ENCODE measurements around the gene TRHDE. TPM values are rescaled to one million over a fixed set of nuclear protein-coding genes. Genes with fewer than 3 reads are reported as not detected.

Gene TRHDE
- polyA plus RNA-seq, 1 donor (not counting 4 experiments of a cell fraction or from before 2014, with no cell fraction given), result 0.12 TPM

DNA sequence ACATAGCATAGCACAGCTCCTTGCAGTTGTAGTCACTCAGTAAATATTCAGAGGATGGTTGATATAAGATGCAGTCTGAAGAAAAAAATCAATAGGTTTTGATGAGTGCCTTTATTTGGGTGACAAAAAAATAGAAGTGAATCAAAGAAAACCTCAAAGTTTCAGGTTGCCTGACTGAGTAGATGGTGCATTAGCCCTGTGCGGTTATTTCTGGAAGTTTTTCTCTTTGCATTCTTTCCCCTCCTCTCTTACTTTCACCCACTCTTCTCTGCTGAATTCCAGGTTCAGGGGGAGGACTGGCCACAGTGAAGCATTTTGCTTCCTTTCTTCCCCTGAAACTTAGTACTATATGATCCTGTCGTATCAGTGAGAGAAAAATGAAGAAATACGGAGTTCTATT lies 28.6 kb downstream of the TRHDE start:
- no peak overlapping the region for H3K4me2 ChIP-seq (ENCODE audit: control insufficient read depth, extremely low read depth, insufficient read depth, low read depth, low read length)
- H3K27me3 ChIP-seq (ENCODE audit: control insufficient read depth, extremely low read depth, insufficient read depth, low read length), result no peaks in the 10 kb centered on the region
- no peak for TF ChIP-seq EZH2 (IDR thresholded peaks at IDR 0.05; ENCODE audit: low read length)
- TF ChIP-seq, protein P1, sequence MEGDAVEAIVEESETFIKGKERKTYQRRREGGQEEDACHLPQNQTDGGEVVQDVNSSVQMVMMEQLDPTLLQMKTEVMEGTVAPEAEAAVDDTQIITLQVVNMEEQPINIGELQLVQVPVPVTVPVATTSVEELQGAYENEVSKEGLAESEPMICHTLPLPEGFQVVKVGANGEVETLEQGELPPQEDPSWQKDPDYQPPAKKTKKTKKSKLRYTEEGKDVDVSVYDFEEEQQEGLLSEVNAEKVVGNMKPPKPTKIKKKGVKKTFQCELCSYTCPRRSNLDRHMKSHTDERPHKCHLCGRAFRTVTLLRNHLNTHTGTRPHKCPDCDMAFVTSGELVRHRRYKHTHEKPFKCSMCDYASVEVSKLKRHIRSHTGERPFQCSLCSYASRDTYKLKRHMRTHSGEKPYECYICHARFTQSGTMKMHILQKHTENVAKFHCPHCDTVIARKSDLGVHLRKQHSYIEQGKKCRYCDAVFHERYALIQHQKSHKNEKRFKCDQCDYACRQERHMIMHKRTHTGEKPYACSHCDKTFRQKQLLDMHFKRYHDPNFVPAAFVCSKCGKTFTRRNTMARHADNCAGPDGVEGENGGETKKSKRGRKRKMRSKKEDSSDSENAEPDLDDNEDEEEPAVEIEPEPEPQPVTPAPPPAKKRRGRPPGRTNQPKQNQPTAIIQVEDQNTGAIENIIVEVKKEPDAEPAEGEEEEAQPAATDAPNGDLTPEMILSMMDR (optimal IDR thresholded peaks at IDR 0.05 in 1 of 3, IDR thresholded peaks at IDR 0.05 in 1 of 3, conservative IDR thresholded peaks at IDR 0.05 in 1 of 3; ENCODE audit: extremely low read depth in 1 of 3, insufficient read depth in 2 of 3, low read length in 3 of 3), result no peak
- no peak overlapping the region for H3K9ac ChIP-seq (ENCODE audit: control insufficient read depth, extremely low read depth, insufficient read depth, low read length)
- dilution Hi-C loops (cut with MboI; ENCODE audit: extremely low pct_ligation_motif_present, low sequenced_read_pairs), result no loop called here
- no peaks in the 10 kb centered on the region for H3K79me2 ChIP-seq (ENCODE audit: control insufficient read depth, insufficient read depth, low read length)
- no peaks in the 10 kb centered on the region for H3K9me1 ChIP-seq (ENCODE audit: control insufficient read depth, extremely low read depth, insufficient read depth, low read length)
- no peaks in the 10 kb centered on the region for H3K36me3 ChIP-seq (ENCODE audit: control insufficient read depth in 2 of 2, extremely low read depth in 1 of 2, insufficient read depth in 2 of 2, low read length in 2 of 2)
- FAIRE-seq (no peak), DNase-seq (ENCODE audit: low read depth, low spot score) (no peak)
- no peak overlapping the region for H3K27ac ChIP-seq (ENCODE audit: control insufficient read depth, insufficient read depth, low read length)
- H3K4me1 ChIP-seq (ENCODE audit: control insufficient read depth, extremely low read depth, insufficient read depth, low read length), result no peaks in the 10 kb centered on the region
- H2AFZ ChIP-seq (ENCODE audit: control insufficient read depth, low read length), result no peak overlapping the region
- H4K20me1 ChIP-seq (ENCODE audit: control insufficient read depth, extremely low read depth, insufficient read depth, low read length), result no peaks in the 10 kb centered on the region
- H3K4me3 ChIP-seq (ENCODE audit: control insufficient read depth in 2 of 3, extremely low read depth in 1 of 3, insufficient read depth in 2 of 3, low read depth in 1 of 3, low read length in 3 of 3), result no peak overlapping the region
- no peaks in the 10 kb centered on the region for H3K9me3 ChIP-seq (ENCODE audit: control insufficient read depth, low read depth, low read length)

DNA sequence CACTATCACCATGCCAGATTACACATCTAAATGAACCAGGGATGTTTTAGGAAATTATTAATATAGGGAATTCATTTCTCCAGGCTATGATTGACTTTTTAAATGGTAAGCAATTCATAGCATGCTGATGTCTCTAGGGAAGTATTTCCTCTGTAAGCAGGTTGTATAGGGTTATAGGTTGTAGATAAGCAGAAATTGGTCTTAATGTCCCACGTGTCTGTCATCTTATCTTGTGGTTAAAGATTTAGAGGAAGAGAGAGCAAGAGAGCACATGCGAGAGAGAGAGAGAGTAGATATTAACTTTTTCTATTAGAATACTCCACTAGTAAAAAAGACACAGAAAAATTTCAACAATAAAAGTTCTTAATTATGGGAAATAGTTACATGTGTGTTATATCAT lies 32.6 kb downstream of the TRHDE start:
- H3K4me2 ChIP-seq (ENCODE audit: control insufficient read depth, extremely low read depth, insufficient read depth, low read depth, low read length), result no peak overlapping the region
- no peaks in the 10 kb centered on the region for H4K20me1 ChIP-seq (ENCODE audit: control insufficient read depth, extremely low read depth, insufficient read depth, low read length)
- H2AFZ ChIP-seq (ENCODE audit: control insufficient read depth, low read length), result no peak overlapping the region
- no peak for TF ChIP-seq EZH2 (IDR thresholded peaks at IDR 0.05; ENCODE audit: low read length)
- no peak overlapping the region for H3K4me3 ChIP-seq (ENCODE audit: control insufficient read depth in 2 of 3, extremely low read depth in 1 of 3, insufficient read depth in 2 of 3, low read depth in 1 of 3, low read length in 3 of 3)
- H3K9ac ChIP-seq (ENCODE audit: control insufficient read depth, extremely low read depth, insufficient read depth, low read length), result no peak overlapping the region
- no peaks in the 10 kb centered on the region for H3K9me1 ChIP-seq (ENCODE audit: control insufficient read depth, extremely low read depth, insufficient read depth, low read length)
- no peaks in the 10 kb centered on the region for H3K27me3 ChIP-seq (ENCODE audit: control insufficient read depth, extremely low read depth, insufficient read depth, low read length)
- no peaks in the 10 kb centered on the region for H3K79me2 ChIP-seq (ENCODE audit: control insufficient read depth, insufficient read depth, low read length)
- no peaks in the 10 kb centered on the region for H3K4me1 ChIP-seq (ENCODE audit: control insufficient read depth, extremely low read depth, insufficient read depth, low read length)
- H3K9me3 ChIP-seq (ENCODE audit: control insufficient read depth, low read depth, low read length), result no peaks in the 10 kb centered on the region
- no peak for FAIRE-seq
- dilution Hi-C loops (cut with MboI; ENCODE audit: extremely low pct_ligation_motif_present, low sequenced_read_pairs), result no loop called here
- no peaks in the 10 kb centered on the region for H3K36me3 ChIP-seq (ENCODE audit: control insufficient read depth in 2 of 2, extremely low read depth in 1 of 2, insufficient read depth in 2 of 2, low read length in 2 of 2)
- DNase-seq (ENCODE audit: low read depth, low spot score), result no peak
- H3K27ac ChIP-seq (ENCODE audit: control insufficient read depth, insufficient read depth, low read length), result no peak overlapping the region

DNA sequence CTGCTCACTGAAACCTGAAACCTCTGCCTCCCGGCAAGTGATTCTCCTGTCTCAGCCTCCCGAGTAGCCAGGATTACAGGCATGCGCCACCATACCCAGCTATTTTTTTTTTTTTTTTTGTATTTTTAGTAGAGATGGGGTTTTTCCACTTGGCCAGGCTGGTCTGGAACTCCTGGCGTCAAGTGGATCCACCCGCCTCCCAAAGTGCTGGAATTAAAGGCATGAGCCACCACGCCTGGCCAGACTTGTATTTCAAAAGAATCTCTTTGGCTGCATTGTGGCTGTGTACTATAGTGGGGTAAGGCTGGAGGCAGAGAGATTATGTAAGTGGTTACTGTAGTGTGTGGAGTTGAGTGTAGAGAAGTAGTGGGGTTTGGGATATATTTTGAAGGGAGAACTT lies 35.1 kb downstream of the TRHDE start:
- TF ChIP-seq, protein P1 (optimal IDR thresholded peaks at IDR 0.05 in 1 of 3, IDR thresholded peaks at IDR 0.05 in 1 of 3, conservative IDR thresholded peaks at IDR 0.05 in 1 of 3; ENCODE audit: extremely low read depth in 1 of 3, insufficient read depth in 2 of 3, low read length in 3 of 3), result no peak
- TF ChIP-seq EZH2 (IDR thresholded peaks at IDR 0.05; ENCODE audit: low read length), result no peak

More for the DNA sequence above, 35.1 kb downstream of the TRHDE start:
- no peaks in the 10 kb centered on the region for H4K20me1 ChIP-seq (ENCODE audit: control insufficient read depth, extremely low read depth, insufficient read depth, low read length)
- no peaks in the 10 kb centered on the region for H3K79me2 ChIP-seq (ENCODE audit: control insufficient read depth, insufficient read depth, low read length)
- H3K9ac ChIP-seq (ENCODE audit: control insufficient read depth, extremely low read depth, insufficient read depth, low read length), result no peak overlapping the region
- H3K4me2 ChIP-seq (ENCODE audit: control insufficient read depth, extremely low read depth, insufficient read depth, low read depth, low read length), result no peak overlapping the region
- dilution Hi-C loops (cut with MboI; ENCODE audit: extremely low pct_ligation_motif_present, low sequenced_read_pairs), result no loop called here
- no peaks in the 10 kb centered on the region for H3K4me1 ChIP-seq (ENCODE audit: control insufficient read depth, extremely low read depth, insufficient read depth, low read length)
- H3K4me3 ChIP-seq (ENCODE audit: control insufficient read depth in 2 of 3, extremely low read depth in 1 of 3, insufficient read depth in 2 of 3, low read depth in 1 of 3, low read length in 3 of 3), result no peak overlapping the region
- FAIRE-seq (no peak), DNase-seq (ENCODE audit: low read depth, low spot score) (no peak)
- H3K9me1 ChIP-seq (ENCODE audit: control insufficient read depth, extremely low read depth, insufficient read depth, low read length), result no peaks in the 10 kb centered on the region
- H3K27me3 ChIP-seq (ENCODE audit: control insufficient read depth, extremely low read depth, insufficient read depth, low read length), result no peaks in the 10 kb centered on the region
- H3K36me3 ChIP-seq (ENCODE audit: control insufficient read depth in 2 of 2, extremely low read depth in 1 of 2, insufficient read depth in 2 of 2, low read length in 2 of 2), result no peaks in the 10 kb centered on the region
- no peaks in the 10 kb centered on the region for H3K9me3 ChIP-seq (ENCODE audit: control insufficient read depth, low read depth, low read length)
- H3K27ac ChIP-seq (ENCODE audit: control insufficient read depth, insufficient read depth, low read length), result no peak overlapping the region
- H2AFZ ChIP-seq (ENCODE audit: control insufficient read depth, low read length), result no peak overlapping the region
